WERI-Rb-1 (cell line): Measurements from ENCODE around the gene CTPS2.
A peak's percentile ranks its signal among the peaks of the same experiment; 100 is the strongest.

Experiments used
- DNase-seq: peaks from one replicate; pipeline ENCODE4 v3.0.0-alpha.2; 2020
- H3K27ac ChIP-seq: fragments of 250-450 bp; sonication (Bioruptor Pico); 2 replicates; pipeline ENCODE4 v1.5.1; 2020; ENCODE audit warnings: mild to moderate bottlenecking, moderate library complexity
- H3K27me3 ChIP-seq: fragments of 250-450 bp; sonication (Bioruptor Pico); 2 replicates; pipeline ENCODE4 v1.5.1; 2021; ENCODE audit warnings: mild to moderate bottlenecking, low read depth, moderate library complexity; ENCODE audit not compliant: insufficient read depth, severe bottlenecking
- H3K36me3 ChIP-seq: fragments of 250-450 bp; sonication (Bioruptor Pico); 2 replicates; pipeline ENCODE4 v1.5.1; 2020; ENCODE audit warnings: mild to moderate bottlenecking, moderate library complexity
- H3K4me3 ChIP-seq: 2 replicates; pipeline ENCODE4 v1.5.1; 2011; ENCODE audit warnings: low read depth, mild to moderate bottlenecking, control low read depth, low read length
- H3K9me3 ChIP-seq: fragments of 250-450 bp; sonication (Bioruptor Pico); 2 replicates; pipeline ENCODE4 v1.5.1; 2021; ENCODE audit warnings: mild to moderate bottlenecking, moderate library complexity; ENCODE audit not compliant: severe bottlenecking
- TF ChIP-seq, protein P1 (sequence below): IDR thresholded peaks from 2 replicates; pipeline ENCODE4 v1.5.1; 2011; ENCODE audit warnings: low read depth, mild to moderate bottlenecking, control low read depth, inconsistent platforms, low read length

Gene CTPS2

DNA sequence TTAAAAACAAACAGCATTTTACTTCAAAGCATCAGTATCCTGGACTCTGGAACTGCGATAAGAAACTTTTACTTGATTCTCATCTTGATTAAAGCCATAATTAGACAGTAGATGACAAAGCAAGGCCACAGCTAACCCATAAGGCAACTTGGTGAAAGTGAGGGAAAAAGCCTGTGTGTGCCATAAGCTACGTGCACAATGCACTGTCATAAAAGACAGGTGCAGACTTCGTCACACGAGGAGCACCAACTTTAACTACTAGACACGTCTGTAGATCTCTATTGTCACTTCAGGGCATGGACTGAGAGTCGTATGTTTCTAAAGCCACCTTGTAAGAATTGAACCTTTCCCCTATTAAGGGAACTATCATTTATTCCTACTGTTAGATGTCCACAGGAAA is 13.1 kb downstream of the CTPS2 start:
- no peak overlapping the region for H3K27ac ChIP-seq
- no peaks in the 10 kb centered on the region for H3K27me3 ChIP-seq
- no peak overlapping the region for H3K4me3 ChIP-seq
- H3K36me3 ChIP-seq = peaks cover 41% of the 10 kb centered on the region
- TF ChIP-seq, protein P1, sequence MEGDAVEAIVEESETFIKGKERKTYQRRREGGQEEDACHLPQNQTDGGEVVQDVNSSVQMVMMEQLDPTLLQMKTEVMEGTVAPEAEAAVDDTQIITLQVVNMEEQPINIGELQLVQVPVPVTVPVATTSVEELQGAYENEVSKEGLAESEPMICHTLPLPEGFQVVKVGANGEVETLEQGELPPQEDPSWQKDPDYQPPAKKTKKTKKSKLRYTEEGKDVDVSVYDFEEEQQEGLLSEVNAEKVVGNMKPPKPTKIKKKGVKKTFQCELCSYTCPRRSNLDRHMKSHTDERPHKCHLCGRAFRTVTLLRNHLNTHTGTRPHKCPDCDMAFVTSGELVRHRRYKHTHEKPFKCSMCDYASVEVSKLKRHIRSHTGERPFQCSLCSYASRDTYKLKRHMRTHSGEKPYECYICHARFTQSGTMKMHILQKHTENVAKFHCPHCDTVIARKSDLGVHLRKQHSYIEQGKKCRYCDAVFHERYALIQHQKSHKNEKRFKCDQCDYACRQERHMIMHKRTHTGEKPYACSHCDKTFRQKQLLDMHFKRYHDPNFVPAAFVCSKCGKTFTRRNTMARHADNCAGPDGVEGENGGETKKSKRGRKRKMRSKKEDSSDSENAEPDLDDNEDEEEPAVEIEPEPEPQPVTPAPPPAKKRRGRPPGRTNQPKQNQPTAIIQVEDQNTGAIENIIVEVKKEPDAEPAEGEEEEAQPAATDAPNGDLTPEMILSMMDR = no peak
- no peak for DNase-seq
- H3K9me3 ChIP-seq = no peaks in the 10 kb centered on the region

DNA sequence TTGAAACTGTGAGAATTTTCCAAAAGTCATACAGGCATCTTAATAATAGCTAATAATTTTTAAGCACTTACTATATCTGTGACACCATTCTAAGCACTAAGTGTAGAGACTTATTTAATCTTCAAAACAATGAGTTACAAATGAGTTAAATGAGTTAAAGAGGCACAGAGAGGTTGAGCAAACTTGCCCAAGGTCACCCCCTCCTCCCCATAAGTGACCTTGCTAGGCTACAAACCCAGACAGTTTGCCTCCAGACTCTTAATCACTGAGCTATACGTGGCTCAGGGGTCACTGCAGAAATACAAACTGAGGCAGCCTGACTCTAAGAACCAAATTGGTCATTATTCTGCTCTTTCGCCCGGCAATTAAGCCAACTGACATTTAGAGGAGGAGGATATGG is 15.5 kb downstream of the CTPS2 start:
- TF ChIP-seq, protein P1 = no peak
- H3K36me3 ChIP-seq = peaks cover 56% of the 10 kb centered on the region

DNA sequence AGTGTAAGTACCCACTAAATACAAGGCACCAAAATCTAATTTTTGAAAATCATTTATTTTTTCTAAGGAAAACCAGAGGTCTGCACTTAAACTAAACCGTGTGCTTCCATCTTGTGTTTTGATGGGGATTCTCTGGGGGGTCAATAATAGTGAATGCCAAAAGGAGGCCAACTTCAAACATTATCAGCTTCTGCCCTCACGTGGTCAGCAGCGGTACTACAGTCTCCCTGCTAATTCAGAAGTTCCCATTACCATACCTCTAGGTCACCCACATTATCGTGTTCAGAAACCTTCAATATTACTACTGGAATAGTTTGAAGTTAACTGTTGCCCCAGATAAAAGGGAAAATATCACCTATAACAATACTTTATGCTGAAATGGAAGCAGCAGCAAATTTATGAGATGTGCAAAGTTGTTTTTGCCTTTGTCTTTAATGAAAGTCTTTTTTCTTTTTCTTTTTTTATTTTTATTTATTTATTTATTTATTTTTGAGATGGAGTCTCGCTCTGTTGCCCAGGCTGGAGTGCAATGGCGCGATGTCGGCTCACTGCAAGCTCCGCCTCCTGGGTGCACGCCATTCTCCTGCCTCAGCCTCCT is 17.3 kb downstream of the CTPS2 start:
- Histone ChIP-seq H3K9me3 (no peaks in the 10 kb centered on the region), H3K27ac (no peak overlapping the region), H3K27me3 (no peaks in the 10 kb centered on the region), H3K4me3 (no peak overlapping the region), H3K36me3 (peaks cover 60% of the 10 kb centered on the region)
- TF ChIP-seq, protein P1 = peak; percentile 82
- peak; percentile 52 for DNase-seq

More for the DNA sequence above, 15.5 kb downstream of the CTPS2 start:
- no peak for DNase-seq
- no peak overlapping the region for H3K4me3 ChIP-seq
- no peaks in the 10 kb centered on the region for H3K9me3 ChIP-seq
- H3K27ac ChIP-seq = no peak overlapping the region
- H3K27me3 ChIP-seq = no peaks in the 10 kb centered on the region

DNA sequence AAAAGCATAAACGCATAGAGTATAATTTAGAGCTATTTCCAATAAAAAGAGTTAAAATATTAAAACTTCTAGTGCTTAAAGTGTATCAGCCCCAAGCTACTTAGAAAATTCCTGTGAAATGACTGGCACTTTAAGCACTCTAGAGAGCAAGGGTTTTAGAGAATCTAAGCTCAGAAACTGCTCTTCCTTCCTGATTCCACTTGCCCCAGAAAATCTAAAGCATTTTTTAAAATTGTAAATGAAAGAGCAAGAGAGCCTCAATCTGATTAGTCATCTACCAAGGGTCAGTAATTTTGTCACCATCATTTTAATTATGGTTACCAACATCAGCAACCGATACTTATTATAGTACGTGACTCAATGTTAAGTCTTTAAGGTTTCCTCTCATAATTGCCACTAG is 25.0 kb downstream of the CTPS2 start:
- Histone ChIP-seq H3K36me3 (peaks cover 60% of the 10 kb centered on the region), H3K27me3 (no peaks in the 10 kb centered on the region), H3K27ac (no peak overlapping the region), H3K4me3 (no peak overlapping the region), H3K9me3 (no peaks in the 10 kb centered on the region)
- no peak for DNase-seq
- TF ChIP-seq, protein P1 = no peak

DNA sequence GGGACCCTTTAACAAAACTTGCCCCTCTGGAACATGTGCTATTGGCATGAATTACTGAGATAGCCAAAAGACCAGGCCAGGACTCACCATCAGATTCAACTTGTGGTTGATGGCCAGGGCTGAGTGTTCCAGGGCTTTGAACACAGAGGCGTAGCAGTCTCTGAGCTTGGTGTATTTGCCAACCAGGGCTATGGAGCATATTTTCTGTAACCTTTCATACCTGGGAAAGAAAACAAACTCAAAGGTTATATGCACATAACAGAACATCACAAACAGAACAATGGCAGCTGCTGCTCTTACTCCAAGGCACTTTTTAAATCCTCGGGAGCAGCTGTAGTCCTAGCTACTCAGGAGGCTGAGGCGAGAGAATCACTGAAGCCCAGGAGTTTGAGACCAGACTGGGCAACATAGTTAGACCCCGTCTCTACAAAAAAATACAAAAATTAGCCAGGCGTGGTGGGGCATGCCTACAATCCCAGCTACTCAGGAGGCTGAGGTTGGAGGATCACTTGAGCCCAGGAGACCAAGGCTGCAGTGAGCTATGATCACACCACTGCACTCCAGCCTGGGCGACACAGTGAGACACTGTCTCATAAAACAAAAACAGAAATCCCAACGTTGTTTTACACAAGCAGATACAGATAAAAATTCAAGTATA is 29.3 kb downstream of the CTPS2 start:
- H3K36me3 ChIP-seq = peaks cover 59% of the 10 kb centered on the region
- no peak overlapping the region for H3K4me3 ChIP-seq

More for the DNA sequence above, 29.3 kb downstream of the CTPS2 start:
- DNase-seq = no peak
- no peaks in the 10 kb centered on the region for H3K27me3 ChIP-seq
- no peak overlapping the region for H3K27ac ChIP-seq
- no peaks in the 10 kb centered on the region for H3K9me3 ChIP-seq
- TF ChIP-seq, protein P1 = no peak
